LHCN-M2 (cell line): ENCODE data around the gene CUX1. TPM values are rescaled to one million over a fixed set of nuclear protein-coding genes. Genes with fewer than 3 reads are reported as not detected.
"Not testable (repeated sequence)": the region's sequence is repeated elsewhere in the genome, so short reads cannot be mapped to it uniquely, and the experiment has no call there.

Experiments
- DNase-seq: peaks from one replicate; pipeline ENCODE4 v3.0.0-alpha.2; 2012; ENCODE audit warnings: low read depth
- total RNA-seq: library from RNA; depleted of rRNA; stranded (reverse); fragments of >200 nt; gene quantifications from 2 replicates; pipeline ENCODE4 v1.2.3, GENCODE V29; 2014; rRNA removed

Gene CUX1
- total RNA-seq, 1 experiment from 2014 or later: 33.3 TPM

DNA sequence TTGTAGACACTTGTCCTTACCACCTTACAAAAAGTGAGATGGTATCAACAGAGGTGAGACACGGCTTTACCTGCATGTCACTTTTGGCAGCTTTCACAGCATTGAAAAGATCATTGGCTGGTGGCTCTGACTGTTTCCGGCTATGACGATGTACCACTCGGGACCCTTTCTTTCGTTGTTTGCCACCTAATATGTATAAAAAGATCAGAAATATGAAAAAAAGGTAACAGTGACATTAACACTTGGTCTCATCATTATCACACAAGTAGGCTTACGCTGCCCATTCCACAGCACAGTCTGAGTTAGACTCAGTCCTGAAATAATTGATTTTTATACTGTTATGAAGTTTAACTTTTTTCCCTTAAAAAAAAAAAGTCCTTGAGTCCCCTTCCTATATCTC is 509.8 kb downstream of the CUX1 start:
- not testable (repeated sequence) for DNase-seq

DNA sequence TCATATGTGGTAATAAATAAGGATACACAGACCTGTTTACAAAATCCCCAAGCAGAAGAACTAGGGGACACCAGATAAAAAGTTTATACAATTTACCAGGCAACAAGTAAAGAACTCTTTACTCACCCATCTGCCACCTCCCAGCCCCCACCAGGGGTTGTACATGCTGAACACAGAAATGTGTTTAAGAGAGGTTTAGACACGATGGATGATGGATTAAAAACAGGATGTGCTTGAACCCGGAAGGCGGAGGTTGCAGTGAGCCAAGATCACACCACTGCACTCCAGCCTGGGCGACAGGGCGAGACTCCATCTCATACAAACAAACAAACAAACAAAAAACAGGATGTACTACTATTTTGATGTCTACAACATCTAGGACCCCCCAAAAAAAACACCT is 511.4 kb downstream of the CUX1 start:
- not testable (repeated sequence) for DNase-seq

DNA sequence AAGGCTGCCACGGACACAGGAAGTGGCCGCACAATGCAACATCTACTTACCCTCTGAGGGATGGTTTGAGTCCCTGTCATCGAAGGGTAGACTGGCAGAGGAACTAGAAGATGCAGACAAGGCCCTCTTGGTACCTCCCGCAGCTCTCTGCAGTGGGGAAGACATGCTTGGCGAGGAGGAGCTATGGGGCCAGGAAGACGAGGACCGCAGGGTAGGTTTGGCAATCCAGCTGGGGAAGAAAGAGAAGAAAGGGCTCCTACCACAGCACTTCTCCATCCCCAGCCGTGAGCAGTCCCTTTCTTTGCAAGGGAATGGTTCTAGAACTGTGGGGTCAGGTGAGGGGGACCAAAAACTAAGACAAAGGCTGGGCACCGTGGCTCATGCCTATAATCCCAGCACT is 511.9 kb downstream of the CUX1 start:
- DNase-seq: not testable (repeated sequence)

DNA sequence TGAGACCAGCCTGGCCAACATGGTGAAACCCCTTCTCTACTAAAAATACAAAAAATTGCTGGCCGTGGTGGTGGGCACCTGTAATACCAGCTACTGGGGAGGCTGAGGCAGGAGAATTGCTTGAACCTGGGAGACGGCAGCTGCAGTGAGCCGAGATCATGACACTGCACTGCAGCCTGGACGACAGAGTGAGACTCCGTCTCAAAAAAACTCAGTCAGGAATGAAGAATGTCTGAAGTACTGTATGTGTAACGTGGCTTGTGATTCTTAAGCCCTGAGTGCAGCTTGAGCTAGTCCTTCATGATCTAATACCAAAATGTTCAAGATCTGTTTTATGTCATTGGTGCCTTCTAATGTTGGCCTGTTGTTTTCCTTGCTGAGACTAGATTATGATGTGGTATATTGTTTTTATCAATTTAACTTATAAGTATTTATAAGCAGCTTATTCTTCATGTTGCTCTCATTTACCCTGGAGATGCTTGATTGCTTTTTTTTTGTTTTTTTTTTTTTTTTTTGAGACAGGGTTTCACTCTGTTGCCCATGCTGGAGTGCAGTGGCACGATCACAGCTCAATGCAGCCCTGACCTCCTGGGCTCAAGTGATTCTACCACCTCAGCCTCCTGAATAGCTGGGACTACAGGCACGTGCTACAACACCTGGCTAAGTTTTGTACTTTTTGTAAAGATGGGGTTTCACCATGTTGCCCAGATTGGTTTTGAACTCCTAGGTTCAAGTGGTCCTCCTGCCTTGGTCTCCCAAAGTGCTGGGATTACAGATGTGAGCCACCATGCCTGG is 513.4 kb downstream of the CUX1 start:
- not testable (repeated sequence) for DNase-seq

Other genes starting within 250 kb of the CUX1 start
- gene MYL10, start 188.3 kb upstream of the CUX1 start, total RNA-seq: 0.34 TPM in 1 of 2 replicates, not detected in the other